GM19452 (cell line): ENCODE data around the gene TAF6L.
"Not testable (repeated sequence)": the region's sequence is repeated elsewhere in the genome, so short reads cannot be mapped to it uniquely, and the experiment has no call there.

ENCODE experiments used
- ATAC-seq: cut with Tn5 transposase; IDR thresholded peaks from one replicate; pipeline ENCODE4 v1.9.1; 2021; ENCODE audit not compliant: unreplicated experiment

The TAF6L gene, protein sequence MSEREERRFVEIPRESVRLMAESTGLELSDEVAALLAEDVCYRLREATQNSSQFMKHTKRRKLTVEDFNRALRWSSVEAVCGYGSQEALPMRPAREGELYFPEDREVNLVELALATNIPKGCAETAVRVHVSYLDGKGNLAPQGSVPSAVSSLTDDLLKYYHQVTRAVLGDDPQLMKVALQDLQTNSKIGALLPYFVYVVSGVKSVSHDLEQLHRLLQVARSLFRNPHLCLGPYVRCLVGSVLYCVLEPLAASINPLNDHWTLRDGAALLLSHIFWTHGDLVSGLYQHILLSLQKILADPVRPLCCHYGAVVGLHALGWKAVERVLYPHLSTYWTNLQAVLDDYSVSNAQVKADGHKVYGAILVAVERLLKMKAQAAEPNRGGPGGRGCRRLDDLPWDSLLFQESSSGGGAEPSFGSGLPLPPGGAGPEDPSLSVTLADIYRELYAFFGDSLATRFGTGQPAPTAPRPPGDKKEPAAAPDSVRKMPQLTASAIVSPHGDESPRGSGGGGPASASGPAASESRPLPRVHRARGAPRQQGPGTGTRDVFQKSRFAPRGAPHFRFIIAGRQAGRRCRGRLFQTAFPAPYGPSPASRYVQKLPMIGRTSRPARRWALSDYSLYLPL

DNA sequence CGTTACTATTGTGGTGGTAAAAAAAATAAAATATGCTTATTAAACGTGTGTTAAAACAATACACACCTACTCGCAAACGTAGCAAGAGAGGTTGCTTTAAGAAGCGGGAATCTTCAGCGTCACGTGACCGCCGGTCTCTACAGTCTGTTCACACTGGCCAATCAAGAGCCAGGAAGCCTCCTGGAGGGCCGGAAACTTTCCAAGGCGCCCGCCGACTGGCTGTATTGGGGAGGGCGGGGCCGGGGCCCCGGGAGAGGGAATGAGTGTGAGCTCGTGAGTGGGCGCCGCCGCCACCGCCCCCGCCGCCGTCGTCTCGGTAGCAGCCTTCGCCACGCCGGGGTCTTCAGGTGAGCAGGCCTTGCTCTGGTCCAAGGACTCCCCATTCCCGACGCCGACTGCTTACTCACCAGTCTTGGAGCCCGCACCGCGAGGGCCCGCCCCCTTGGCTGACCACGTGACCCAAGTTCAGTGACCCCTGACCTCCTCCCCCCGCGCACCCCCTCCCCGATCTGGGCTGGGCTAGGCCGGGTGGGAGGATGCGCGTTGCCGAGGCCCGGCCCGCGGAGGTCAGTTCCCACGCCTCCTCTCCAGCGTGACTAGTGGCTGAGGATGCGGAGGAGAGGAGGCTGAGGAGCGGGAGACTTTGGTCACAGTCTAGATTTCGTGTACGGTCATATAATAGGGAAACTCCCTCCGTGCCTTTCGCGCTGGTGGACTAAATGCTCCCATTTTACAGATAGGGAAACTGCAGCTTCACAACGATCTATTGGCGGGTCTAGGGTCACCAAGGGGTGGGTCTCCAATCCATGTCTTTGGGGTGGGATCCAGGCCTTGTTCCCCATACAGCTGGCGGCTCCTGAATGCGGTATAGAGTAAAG lies at the start of gene TAF6L:
Gene TAF6L, plus strand, starts transcription at position 253 of the 878 bp plus-strand sequence. CDS start 4,388 bp downstream, outside the sequence.
- ATAC-seq: peak; percentile 82

DNA sequence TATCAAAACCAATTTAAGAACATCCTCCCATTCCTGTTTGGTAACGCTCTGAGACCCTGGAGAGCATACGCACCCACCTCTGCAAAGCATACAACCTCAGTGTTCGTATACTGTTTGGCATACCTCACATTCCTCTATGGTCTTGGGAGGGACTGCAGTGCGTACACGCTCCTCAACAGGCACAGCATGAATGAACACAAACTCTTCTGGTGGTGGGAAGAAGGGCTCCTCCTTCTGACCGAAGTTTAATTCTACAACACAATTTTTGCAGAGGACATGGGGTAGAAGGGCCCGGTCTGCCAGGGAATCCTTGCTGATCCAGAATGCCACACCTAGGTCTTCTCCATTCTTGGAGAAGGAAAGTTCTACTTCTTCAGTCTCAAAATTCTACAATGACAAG lies 49.2 kb upstream of the TAF6L start:
- no peak for ATAC-seq

DNA sequence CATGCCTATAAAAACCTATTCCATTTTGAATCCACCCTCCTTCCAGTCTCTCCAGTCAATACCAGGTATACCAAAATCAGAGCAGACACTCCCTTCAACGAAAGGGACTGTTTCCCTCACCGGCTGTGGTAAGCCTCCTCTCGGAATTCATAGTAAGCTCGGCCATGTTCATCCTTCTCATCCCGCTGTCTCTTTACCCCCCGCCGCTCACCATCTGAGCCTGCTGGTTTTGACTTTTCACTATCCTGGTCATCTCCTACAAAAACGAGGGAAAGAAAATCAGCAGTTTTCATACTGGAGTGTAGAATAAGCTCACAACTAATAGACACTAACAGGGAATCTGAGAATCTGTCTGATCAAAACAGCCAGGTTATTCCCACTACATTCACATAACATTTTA lies 47.0 kb upstream of the TAF6L start:
- no peak for ATAC-seq

DNA sequence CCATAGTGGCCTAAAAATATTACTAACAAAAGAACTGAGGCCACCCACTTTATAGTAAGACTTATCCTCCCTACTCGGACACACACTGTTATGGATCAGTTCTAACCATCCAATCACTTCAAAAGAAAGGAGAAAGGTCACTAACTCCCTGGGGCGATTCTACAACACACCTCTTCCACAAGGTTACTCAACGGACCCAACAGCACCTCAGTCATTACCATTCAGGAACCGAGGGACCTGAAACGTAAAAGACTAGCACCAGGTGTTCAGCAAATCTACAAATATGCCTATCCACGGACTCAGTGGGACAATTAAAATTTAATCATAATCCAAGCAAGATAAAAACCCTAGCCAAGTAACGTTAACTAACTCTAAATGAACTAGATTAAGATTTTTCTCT lies 45.5 kb upstream of the TAF6L start:
- no peak for ATAC-seq

DNA sequence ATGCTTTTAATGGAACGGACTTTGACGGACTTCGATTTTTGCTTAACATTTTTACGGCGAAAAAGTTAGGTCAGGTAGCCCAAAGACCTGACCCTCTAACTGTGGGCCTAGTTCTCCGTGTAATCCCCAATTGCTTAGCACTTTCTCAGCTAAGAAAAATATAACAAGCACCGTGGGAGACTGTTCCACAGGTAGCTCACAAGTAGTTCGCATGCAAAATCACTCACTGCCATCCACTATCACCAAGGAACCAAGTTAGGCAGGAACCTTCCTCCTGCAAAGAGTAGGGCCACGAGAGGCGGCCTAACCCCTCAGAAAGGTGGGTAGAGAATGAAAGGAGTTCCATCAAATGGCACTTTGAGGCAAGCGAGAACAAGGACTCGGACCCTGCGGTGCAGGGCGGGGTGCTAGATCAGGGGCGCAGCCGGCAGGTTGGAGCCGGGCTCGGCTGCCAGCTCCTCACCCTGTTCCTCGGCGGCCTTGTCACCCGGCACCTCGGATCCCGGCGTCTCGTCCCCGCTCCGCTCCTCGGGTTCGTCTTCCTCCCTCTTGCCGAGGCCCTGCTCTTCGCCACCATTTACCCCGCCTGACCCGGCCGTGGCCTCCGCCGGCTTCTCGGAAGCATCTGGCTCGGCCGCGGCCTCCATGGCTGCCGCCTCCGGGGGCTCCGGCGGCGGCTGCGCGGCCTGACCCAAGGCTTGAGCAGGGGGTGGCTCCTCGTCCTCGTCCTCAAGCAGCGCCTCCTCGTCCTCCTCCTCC lies 44.9 kb upstream of the TAF6L start:
- peak; percentile 4 for ATAC-seq

DNA sequence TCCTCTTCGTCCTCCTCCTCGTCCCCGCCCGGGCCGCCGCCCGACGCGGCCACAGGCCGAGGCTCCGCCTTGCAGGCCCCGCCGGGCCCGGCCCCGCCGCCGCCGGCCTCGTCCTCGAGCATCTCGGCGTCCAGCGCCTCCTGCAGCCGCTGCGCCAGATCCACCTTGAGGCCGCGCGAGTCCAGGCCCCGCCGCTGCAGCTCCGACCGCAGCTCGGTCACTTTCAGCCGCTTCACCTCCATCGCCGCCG lies 44.4 kb upstream of the TAF6L start:
- no peak for ATAC-seq

DNA sequence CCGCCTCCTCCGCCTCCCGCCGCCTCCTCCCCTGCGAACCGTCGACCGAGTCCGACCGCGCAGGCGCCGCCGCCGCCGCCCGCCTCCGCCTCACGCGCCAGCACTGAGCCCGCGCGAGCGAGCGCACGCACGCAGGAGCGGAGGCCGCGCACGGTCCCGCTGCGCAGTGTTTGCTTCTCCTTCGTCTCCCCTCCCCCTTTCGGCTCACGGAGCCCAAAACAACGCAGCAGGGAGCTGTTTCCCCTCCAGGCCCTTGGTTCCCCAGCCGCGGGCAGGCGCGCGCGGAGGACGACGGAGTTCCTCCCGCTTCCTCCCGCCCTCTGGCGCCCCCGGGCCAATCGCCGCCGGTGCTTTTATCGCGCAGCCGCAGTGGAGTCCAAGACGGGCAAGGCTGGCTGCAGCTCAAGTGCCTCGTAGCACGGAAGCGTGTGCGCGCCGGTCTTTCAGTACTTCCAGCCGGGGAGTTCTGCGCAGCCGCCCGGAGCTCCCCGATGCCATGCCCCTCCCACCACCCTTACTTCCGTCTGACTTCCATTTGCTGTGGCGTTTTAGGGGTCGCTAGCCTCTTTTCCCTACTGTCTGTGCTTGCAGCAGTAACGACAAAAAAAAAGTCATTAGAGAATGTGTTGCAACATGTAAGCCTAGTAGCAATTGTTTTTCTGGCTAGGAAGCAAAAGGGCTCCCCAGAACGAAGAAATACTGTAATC lies 43.9 kb upstream of the TAF6L start, which contains the start of gene HNRNPUL2:
Gene HNRNPUL2, minus strand, starts transcription at position 293 of the 707 bp plus-strand sequence. CDS start 301 bp downstream, outside the sequence.
- ATAC-seq: peak; percentile 75

DNA sequence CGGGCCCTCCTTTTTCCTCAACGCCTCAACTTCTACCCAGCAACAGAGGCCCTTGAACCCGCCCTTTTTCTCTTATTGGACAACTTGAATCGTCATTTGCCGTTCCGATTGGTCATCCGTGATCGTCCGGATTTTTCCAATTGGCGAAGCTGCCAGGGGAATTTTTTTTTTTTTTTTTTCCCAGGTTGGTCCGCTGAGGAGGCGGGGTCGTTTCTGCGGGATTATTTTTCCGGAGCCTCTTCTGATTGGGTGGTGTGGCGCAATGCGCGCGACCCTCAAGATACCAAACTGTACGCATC lies 43.4 kb upstream of the TAF6L start:
- peak; percentile 51 for ATAC-seq

DNA sequence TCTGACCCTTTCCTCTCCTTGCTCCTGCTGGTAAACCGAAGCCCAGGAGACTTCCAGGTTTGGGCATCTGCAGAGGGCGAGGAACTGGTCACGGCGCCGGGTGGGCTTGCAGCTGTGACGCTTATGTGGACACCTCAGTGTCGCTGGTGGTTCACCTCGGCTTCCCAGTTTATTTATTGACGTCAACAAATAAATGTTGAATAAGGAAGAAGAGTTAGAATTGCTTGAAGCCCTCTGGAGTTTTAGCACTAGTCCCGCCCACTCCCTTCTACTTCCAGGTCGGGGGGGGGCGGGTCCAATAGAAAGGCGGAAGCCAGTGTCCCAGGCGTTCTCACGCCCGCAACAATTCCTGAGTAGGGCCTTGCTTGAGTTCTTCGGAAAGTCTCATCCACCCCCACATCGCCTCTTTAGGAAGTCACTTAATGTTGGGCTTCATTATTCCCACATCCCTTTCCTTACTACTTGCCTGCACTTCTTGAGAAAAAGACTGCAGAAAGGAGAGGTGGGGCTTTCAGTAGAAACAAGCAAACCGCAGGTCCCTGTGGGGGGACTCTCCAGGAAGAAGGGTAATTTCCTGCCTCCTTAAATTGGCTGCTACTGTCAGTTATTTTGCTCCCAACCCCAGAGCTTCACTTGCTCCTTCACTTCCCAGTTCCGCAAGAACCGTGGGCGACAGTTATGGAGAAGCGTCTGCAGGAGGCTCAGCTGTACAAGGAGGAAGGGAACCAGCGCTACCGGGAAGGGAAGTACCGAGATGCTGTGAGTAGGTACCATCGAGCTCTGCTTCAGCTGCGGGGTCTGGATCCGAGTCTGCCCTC lies 42.8 kb upstream of the TAF6L start, which contains the start of gene TTC9C:
Gene TTC9C, plus strand, starts transcription at position 316 of the 818 bp plus-strand sequence. Its CDS starts 363 bp downstream, at position 679.
- ATAC-seq: peak; percentile 16

DNA sequence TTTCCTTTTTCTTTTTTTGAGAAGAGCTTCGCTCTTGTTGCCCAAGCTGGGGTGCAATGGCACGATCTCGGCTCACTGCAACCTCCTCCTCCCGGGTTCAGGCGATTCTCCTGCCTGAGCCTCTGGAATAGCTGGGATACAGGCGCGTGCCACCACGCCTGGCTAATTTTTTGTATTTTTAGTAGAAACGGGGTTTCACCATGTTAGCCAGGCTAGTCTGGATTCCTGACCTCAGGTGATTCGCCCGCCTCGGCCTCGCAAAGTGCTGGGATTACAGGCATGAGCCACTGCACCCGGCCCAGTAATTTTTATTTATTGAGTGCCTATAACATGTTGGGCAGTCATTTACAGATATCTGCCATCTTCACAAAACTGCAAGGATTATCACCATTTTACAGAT lies 41.1 kb upstream of the TAF6L start:
- not testable (repeated sequence) for ATAC-seq

DNA sequence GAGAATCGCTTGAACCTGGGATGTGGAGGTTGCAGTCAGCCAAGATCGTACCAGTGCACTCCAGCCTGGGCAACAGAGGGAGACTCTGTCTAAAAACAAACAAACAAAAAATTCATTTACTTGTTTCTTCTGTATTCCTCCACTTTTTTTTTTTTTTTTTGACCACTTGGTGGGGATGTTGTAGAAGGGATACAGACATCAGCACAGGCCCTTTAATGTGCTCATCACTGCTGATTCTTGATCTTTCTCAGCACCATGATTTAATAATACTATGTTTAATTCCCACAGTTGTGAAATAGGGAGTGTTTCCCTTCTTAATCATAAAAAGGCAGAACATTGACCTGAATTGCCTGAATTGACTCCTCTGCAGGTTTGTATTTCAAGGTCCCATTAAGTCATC lies 38.4 kb upstream of the TAF6L start:
- ATAC-seq: no peak

DNA sequence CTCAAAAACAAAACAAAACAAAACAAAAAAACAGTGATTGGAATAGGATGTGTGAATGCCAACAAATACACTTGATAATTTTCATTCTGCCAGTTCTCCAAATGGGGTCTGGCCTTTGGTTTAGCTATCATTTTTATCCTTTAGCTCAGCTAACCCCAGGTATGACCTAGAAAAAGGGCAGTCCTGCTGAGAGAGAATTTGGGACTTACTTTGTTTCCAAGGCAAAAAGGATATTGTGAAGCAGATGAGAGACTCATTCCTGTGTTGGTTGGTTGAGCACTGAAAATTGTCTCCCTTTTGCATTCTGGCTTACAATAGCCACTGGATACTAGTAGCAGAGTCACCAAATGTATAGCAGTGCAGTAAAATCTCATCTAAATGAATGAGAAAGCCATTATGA lies 34.0 kb upstream of the TAF6L start:
- ATAC-seq: no peak

DNA sequence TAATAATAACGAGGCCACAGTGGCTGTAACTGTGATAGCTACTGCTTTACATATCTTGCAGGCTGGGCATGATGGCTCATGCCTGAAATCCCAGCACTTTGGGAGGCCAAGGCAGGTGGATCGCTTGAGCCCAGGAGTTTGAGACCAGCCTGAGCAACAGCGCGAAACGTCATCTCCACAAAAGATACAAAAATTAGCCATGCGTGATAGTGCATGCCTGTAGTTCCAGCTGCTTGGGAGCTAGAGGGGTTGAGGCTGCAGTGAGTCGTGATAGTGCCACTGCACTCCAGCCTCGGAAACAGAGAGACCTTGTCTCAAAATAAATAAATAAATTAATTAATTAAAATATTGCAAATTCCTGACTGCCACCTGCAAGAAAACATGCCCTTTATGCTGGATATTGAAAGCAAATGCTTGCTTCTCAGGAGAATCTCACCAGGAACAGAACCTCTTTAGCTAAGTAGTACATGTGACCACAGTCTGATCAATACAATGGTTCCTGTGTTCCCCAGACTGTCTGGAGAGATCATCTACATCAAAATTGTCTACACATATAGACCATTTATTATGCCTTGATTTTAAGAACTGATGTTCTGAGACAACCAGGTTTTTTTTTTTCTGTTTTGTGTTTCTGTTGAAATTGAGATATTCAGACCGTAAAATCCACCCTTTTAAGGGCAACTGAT lies 23.6 kb upstream of the TAF6L start:
- no peak for ATAC-seq

DNA sequence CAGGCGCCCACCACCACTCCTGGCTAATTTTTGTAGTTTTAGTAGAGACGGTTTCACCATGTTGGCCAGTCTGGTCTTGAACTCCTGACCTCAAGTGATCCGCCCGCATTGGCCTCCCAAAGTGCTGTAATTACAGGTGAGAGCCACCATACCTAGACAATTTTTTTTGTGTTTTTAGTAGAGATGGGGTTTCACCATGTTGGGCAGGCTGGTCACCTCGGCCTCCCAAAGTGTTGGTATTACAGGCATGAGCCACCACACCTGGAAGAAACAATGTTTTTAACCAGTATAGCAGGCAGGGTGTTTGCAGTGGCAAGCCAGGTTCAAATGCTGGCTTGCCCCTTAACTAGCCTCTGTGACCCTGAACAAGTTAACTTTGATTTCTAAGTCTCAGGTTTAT lies 21.3 kb upstream of the TAF6L start:
- not testable (repeated sequence) for ATAC-seq

DNA sequence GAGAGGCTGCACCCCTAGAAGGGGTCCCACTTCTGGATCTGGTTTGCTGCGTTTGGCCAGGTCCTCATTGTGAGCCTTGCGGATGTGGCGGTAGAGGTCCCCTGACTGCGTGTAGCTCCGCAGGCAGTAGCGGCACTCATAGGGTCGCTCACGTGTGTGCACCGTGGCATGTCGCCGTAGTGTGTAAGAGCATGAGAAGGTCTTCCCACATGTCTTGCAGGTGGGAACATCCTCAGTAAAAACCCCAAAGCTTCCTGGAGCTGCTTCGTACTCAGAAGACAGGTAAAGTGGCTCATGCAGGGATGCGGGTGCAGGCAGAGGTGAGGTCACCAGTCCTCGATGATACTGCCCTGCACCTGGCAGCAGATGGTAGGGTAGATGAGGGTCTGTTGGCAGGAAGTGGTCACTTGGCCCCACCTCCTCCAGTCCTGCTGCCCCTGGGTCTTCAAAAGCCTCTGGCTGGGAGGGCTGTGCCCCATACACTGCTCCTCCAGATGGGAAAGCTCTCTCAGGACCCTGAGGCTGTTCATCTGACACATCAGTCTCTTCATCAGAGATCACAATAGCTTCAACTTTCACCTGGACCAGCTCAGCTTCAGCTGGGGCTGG lies 18.9 kb upstream of the TAF6L start:
- no peak for ATAC-seq

DNA sequence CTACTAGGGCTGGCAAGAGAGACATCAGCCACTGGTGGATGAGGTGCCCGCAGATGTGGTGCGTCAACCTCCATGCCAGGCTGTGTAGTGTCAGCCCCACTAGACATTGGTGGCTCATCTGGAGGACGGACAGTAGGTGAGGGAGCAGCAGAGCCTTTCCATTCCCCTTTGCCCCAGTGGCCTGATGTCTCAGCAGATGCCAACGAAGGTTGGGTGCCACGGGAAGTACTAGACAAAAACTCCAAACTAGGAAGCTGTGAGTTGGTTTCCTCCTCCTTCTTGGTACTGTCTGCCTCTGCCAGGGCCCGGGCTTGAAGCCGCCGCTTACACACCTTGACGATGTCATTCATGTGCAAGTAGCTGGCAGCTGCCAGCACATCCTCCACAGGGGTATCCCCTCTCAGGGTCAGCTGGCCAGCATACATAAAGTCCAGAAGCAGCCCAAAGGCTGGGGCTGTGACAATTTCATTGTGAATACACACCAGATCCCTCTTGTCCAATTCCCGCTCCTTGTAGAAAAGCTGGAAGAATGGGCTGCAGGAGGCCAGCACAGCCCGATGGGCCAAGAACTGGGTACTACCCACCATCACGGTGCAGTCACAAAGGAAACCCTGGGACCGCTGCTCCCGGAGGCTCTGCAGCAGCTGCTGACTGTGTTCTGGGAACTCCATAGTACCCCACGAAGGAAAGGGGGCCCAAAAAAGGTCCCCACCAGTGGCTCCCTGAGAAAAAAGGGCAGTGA lies 18.0 kb upstream of the TAF6L start:
- peak; percentile 1 for ATAC-seq

DNA sequence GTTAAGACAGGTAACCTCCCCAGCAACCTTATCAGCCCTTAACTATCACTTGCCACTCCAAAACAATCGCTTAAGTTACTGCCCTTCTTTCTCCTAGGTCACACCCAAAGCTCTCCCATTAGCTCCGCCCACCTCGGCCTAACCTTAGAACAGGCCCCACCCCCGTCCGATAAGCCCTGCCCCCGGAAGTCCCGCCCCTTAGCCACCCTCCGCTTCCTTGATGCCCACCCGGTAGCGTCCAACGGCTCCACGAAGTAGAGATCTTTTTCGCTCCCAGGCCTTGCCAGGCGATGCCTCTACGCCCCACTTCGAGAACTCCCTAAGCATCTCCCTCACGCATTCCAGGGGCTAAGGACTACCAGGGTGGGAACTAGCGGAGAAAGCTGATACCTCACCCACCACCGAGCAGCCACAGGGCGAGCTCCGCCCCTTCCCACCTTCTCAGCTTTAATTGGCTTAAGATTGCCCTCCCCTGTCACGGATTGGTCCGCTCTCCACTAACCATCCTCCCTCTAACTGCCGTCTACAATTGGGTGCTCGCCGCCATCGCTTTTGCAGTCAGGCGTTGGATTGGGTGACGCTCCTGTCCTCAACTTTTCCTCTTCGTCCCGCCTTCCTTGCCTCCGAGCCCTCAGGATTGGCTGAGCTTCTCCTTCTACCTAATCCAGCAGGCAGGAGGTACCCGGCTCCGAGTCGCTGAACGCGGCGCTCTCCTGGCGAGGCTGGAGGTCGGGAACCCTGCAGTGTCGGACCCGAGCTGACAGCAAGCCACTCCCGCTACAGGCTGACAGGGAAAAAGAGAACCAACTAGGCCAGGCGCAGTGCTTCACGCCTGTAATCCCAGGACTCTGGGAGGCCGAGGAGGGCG lies 17.2 kb upstream of the TAF6L start, which contains the start of gene ZBTB3:
Gene ZBTB3, minus strand, starts transcription at position 425 of the 868 bp plus-strand sequence. CDS start 496 bp downstream, outside the sequence.
- ATAC-seq: peak; percentile 94
